ENCODE measurements around the gene ZDHHC7.

The ZDHHC7 gene

DNA sequence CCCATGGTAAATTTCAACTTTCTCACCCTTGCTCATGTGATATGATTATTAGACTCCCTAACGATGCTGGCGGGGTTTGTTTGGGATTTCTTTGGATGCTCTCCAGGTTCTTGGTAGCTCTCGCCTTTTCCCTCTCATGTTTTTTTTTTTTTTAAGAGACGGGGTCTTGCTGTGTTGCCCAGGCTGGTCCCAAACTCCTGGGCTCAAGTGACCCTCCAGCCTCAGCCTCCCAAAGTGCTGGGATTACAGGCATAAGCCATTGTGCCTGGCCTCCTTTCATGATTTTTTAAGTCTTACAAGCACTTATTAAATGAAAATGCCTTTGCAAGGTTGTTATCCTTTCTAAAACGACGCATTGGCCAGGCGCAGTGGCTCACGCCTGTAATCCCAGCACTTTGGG lies 40.3 kb upstream of the ZDHHC7 start:
- H3K27me3 ChIP-seq (ENCODE audit: insufficient read depth, poor library complexity, severe bottlenecking): no peaks in the 10 kb centered on the region
- no peak for ATAC-seq (ENCODE audit: low read depth)
- no peak for DNase-seq (ENCODE audit: low spot score)
- no peaks in the 10 kb centered on the region for H3K36me3 ChIP-seq (ENCODE audit: low read depth)
- no peaks in the 10 kb centered on the region for H3K4me1 ChIP-seq (ENCODE audit: insufficient read depth, poor library complexity, severe bottlenecking)
- TF ChIP-seq, protein P1, sequence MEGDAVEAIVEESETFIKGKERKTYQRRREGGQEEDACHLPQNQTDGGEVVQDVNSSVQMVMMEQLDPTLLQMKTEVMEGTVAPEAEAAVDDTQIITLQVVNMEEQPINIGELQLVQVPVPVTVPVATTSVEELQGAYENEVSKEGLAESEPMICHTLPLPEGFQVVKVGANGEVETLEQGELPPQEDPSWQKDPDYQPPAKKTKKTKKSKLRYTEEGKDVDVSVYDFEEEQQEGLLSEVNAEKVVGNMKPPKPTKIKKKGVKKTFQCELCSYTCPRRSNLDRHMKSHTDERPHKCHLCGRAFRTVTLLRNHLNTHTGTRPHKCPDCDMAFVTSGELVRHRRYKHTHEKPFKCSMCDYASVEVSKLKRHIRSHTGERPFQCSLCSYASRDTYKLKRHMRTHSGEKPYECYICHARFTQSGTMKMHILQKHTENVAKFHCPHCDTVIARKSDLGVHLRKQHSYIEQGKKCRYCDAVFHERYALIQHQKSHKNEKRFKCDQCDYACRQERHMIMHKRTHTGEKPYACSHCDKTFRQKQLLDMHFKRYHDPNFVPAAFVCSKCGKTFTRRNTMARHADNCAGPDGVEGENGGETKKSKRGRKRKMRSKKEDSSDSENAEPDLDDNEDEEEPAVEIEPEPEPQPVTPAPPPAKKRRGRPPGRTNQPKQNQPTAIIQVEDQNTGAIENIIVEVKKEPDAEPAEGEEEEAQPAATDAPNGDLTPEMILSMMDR (IDR thresholded peaks at IDR 0.05; ENCODE audit: poor library complexity, severe bottlenecking): no peak
- no peak overlapping the region for H3K27ac ChIP-seq (ENCODE audit: poor library complexity, severe bottlenecking)
- H3K4me3 ChIP-seq (ENCODE audit: severe bottlenecking): no peak overlapping the region
- H3K9me3 ChIP-seq (ENCODE audit: severe bottlenecking): no peaks in the 10 kb centered on the region

DNA sequence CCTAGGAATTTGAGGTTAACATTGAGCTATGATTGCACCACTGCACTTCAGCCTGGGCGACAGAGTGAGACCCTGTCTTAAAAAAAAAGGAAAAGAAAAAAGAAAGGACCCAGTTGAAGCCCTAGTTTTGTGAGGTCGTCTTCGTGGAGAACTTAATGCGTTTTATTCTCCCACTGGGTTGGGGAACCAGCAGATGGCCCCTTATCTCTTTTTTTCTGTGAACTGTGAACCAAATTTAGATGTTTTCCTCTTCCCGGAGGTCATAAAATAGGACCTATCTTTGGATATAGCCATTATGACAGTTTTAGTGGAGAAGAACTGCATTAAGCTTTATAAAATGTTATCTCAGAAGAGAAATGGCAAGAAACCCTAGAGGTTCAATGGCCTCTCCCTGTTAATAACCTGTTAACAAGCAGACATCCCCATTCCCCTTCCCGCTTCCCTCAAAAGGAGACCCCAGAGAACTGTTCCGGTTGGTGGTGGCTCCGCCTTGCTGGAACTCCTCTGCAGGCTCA lies 39.8 kb upstream of the ZDHHC7 start:
- DNase-seq (ENCODE audit: low spot score) (no peak), ATAC-seq (ENCODE audit: low read depth) (no peak)
- Histone ChIP-seq H3K27ac (ENCODE audit: poor library complexity, severe bottlenecking) (no peak overlapping the region), H3K36me3 (ENCODE audit: low read depth) (no peaks in the 10 kb centered on the region), H3K4me1 (ENCODE audit: insufficient read depth, poor library complexity, severe bottlenecking) (no peaks in the 10 kb centered on the region), H3K4me3 (ENCODE audit: severe bottlenecking) (no peak overlapping the region), H3K9me3 (ENCODE audit: severe bottlenecking) (no peaks in the 10 kb centered on the region), H3K27me3 (ENCODE audit: insufficient read depth, poor library complexity, severe bottlenecking) (no peaks in the 10 kb centered on the region)
- TF ChIP-seq, protein P1 (IDR thresholded peaks at IDR 0.05; ENCODE audit: poor library complexity, severe bottlenecking): no peak

DNA sequence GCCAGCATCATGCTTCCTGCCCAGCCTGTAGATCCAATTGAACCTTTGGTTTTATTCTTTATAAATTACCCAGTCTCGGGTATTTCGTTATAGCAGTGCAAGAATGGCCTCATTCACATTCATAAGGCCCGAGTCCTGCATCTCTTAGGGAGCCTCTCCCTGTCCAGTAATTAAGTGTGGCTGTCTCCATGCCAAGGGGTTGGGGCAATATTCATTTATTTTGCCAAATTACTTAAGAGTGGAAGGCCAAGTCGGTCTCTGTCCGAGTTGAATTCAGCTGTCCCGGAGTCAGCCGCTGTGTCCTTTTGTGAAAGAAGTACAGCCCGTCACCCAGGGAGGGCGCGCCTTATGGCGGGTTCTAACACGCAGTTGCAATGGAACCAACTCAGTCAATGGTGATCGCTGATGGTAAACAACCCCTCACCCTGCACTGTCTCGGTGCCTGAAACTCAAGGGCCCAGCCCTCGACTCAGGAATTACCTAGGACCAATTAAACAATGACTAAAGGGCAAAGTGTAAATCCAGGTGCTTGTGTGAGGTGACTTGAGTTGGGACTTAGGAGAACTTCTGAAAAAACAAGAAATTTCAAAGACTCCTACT lies 38.5 kb upstream of the ZDHHC7 start:
- Histone ChIP-seq H3K4me3 (ENCODE audit: severe bottlenecking) (no peak overlapping the region), H3K4me1 (ENCODE audit: insufficient read depth, poor library complexity, severe bottlenecking) (no peaks in the 10 kb centered on the region), H3K9me3 (ENCODE audit: severe bottlenecking) (no peaks in the 10 kb centered on the region), H3K36me3 (ENCODE audit: low read depth) (no peaks in the 10 kb centered on the region), H3K27me3 (ENCODE audit: insufficient read depth, poor library complexity, severe bottlenecking) (no peaks in the 10 kb centered on the region), H3K27ac (ENCODE audit: poor library complexity, severe bottlenecking) (no peak overlapping the region)
- DNase-seq (ENCODE audit: low spot score) (no peak), ATAC-seq (ENCODE audit: low read depth) (no peak)
- TF ChIP-seq, protein P1 (IDR thresholded peaks at IDR 0.05; ENCODE audit: poor library complexity, severe bottlenecking): no peak

DNA sequence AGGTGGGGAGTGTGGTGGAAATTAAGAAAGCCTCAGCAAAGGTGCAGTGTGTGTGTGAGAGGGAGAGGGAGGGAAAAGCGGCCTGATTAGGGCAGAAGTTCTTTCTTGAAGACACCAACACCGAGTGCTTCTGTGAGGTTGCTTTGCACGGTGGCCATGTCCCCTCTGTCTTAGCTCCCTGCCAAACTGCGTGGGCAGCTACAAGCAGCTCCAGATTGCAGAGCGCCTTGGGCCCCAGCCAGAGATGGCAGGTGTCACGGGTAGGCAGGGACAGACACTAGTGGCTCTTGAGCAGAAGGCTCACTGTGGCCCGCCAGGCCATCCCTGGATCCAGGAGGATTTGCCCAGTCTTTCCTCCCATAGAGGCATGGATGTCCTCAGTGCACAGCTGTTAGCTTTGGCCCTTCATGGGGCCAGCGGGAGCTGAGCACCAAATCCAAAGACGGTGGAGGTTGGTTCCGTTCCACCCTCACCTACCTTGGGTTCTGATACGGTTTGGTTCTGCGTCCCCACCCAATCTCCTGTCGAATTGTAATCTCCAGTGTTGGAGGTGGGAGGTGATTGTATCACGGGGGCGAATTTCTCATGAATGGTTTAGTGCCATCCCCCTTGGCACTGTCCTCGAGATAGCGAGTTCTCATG lies 37.7 kb upstream of the ZDHHC7 start:
- no peak for ATAC-seq (ENCODE audit: low read depth)
- Histone ChIP-seq H3K4me3 (ENCODE audit: severe bottlenecking) (no peak overlapping the region), H3K9me3 (ENCODE audit: severe bottlenecking) (no peaks in the 10 kb centered on the region), H3K27ac (ENCODE audit: poor library complexity, severe bottlenecking) (no peak overlapping the region), H3K27me3 (ENCODE audit: insufficient read depth, poor library complexity, severe bottlenecking) (no peaks in the 10 kb centered on the region), H3K36me3 (ENCODE audit: low read depth) (no peaks in the 10 kb centered on the region), H3K4me1 (ENCODE audit: insufficient read depth, poor library complexity, severe bottlenecking) (no peaks in the 10 kb centered on the region)
- no peak for DNase-seq (ENCODE audit: low spot score)
- TF ChIP-seq, protein P1 (IDR thresholded peaks at IDR 0.05; ENCODE audit: poor library complexity, severe bottlenecking): no peak

All from RWPE2 (cell line).